Gastrocnemius medialis (tissue), 4 donors: ENCODE results near the gene SCAMP1. TPM values are rescaled to one million over a fixed set of nuclear protein-coding genes. Genes with fewer than 3 reads are reported as not detected.
A peak's percentile ranks its signal among the peaks of the same experiment; 100 is the strongest.

Experiments used
- ATAC-seq, 2 donors: fragments of 150-250 bp; one replicate each; pipeline ENCODE4 v1.9.1; 2016
- DNase-seq, 2 donors: peaks; one replicate each; pipeline ENCODE4 v3.0.0-alpha.2; 2019
- H3K27ac ChIP-seq, 4 donors: fragments of 200-600 bp; sonication (generic); 1 replicate in 1 of 4; 2 replicates in 3 of 4; pipeline ENCODE4 v1.5.1; 2016 to 2018; ENCODE audit warnings: mild to moderate bottlenecking in 2 of 4, moderate library complexity in 1 of 4
- H3K27me3 ChIP-seq, 3 donors: fragments of 200-600 bp; sonication (generic) in 2 of 3; 1 replicate in 1 of 3; 2 replicates in 2 of 3; pipeline versions ENCODE4 v1.5.1 to v1.6.0; 2016 to 2019; ENCODE audit warnings: mild to moderate bottlenecking in 1 of 3, moderate library complexity in 1 of 3
- H3K36me3 ChIP-seq, 2 donors: fragments of 200-600 bp; sonication (generic) in 1 of 2; one replicate each; pipeline ENCODE4 v1.5.1; 2017 to 2018
- H3K4me1 ChIP-seq, 2 donors: fragments of 200-600 bp; sonication (generic) in 1 of 2; one replicate each; pipeline ENCODE4 v1.5.1; 2016 to 2017; ENCODE audit warnings: mild to moderate bottlenecking in 2 of 2
- H3K4me3 ChIP-seq, 4 donors: fragments of 200-600 bp; sonication (generic) in 3 of 4; 1 replicate in 1 of 4; 2 replicates in 3 of 4; pipeline ENCODE4 v1.5.1; 2016 to 2019; ENCODE audit warnings: mild to moderate bottlenecking in 2 of 4
- H3K9me3 ChIP-seq, 3 donors: fragments of 200-600 bp; sonication (generic) in 2 of 3; 1 replicate in 1 of 3; 2 replicates in 2 of 3; pipeline ENCODE4 v1.5.1; 2016 to 2019
- CTCF ChIP-seq, 5 experiments: fragments of 450-650 bp in 3 of 5; fragments of 200-600 bp in 2 of 5; sonication (generic) in 2 of 5; IDR thresholded peaks in 4 of 5; conservative IDR thresholded peaks in 1 of 5; 1 replicate in 4 of 5; 2 replicates in 1 of 5; pipeline ENCODE4 v1.5.1; 2016 to 2019; ENCODE audit warnings: antibody characterized with exemption in 5 of 5, mild to moderate bottlenecking in 3 of 5, moderate library complexity in 3 of 5
- POLR2A ChIP-seq, 2 donors: fragments of 450-650 bp; IDR thresholded peaks; one replicate each; pipeline ENCODE4 v1.6.1; 2017; ENCODE audit warnings: antibody characterized with exemption in 2 of 2, mild to moderate bottlenecking in 2 of 2, moderate library complexity in 2 of 2
- in situ Hi-C, 4 donors: fragments of 200-750 bp; cut with MboI; loops; one replicate each; pipeline versions ENCODE4 v1.15.0 to v1.8.0; 2017; ENCODE audit warnings: low sequenced_read_pairs in 4 of 4
- intact Hi-C: fragments of 100-400 bp; cut with DNase I; formaldehyde crosslinking; loops from one replicate; pipeline ENCODE4 v1.15.1; 2023; ENCODE audit warnings: low total_unique reads
- total RNA-seq, 4 donors: library from RNA; depleted of rRNA; stranded (reverse); fragments of >200 nt; gene quantifications; one replicate each; pipeline versions ENCODE4 v1.1.0 to v1.2.3, GENCODE V29; 2016

The SCAMP1 gene
- total RNA-seq, 4 donors from 2014 or later = 17.5 to 35.2 (median 22.0) TPM

- Histone ChIP-seq H3K27ac (no peak overlapping the region), H3K4me1 (peaks cover 11% of the 10 kb centered on the region in 2 donors), H3K27me3 (no peaks in the 10 kb centered on the region), H3K36me3 (no peaks in the 10 kb centered on the region), H3K9me3 (no peaks in the 10 kb centered on the region), H3K4me3 (no peak overlapping the region)
- TF ChIP-seq POLR2A (IDR thresholded peaks at IDR 0.05) (no peak), CTCF (IDR thresholded peaks at IDR 0.05 in 4 of 5, conservative IDR thresholded peaks at IDR 0.05 in 1 of 5) (no peak)
- ATAC-seq (no peak), DNase-seq (no peak)
- intact Hi-C loops = no loop called here
- in situ Hi-C loops = loop anchor here in 1 of 4 donors (25.0 kb wide), 1 partner anchor 466 kb away; no protein-coding TSS in a partner anchor
These were observed 136.0 kb downstream of the SCAMP1 start for GRCh38 chr5:78496373-78496772.

- intact Hi-C loops (no loop called here), in situ Hi-C loops (loop anchor here in 1 of 4 donors (25.0 kb wide), 1 partner anchor 464 kb away; no protein-coding TSS in a partner anchor)
- H3K4me1 ChIP-seq = peaks cover 11 to 17% of the 10 kb centered on the region in 2 donors
- H3K27ac ChIP-seq = no peak overlapping the region
- DNase-seq (peak in 1 of 2 donors; percentile 52), ATAC-seq (peak; percentile 64 to 76)
- H3K4me3 ChIP-seq = no peak overlapping the region
- no peaks in the 10 kb centered on the region for H3K36me3 ChIP-seq
- H3K9me3 ChIP-seq = no peaks in the 10 kb centered on the region
- no peaks in the 10 kb centered on the region for H3K27me3 ChIP-seq
- TF ChIP-seq POLR2A (IDR thresholded peaks at IDR 0.05) = no peak
- no peak for TF ChIP-seq CTCF (IDR thresholded peaks at IDR 0.05 in 4 of 5, conservative IDR thresholded peaks at IDR 0.05 in 1 of 5)
These were observed 137.4 kb downstream of the SCAMP1 start for GRCh38 chr5:78497573-78498533.

- intact Hi-C loops (no loop called here), in situ Hi-C loops (loop anchor here in 1 of 4 donors (25.0 kb wide), 1 partner anchor 463 kb away; no protein-coding TSS in a partner anchor)
- Histone ChIP-seq H3K9me3 (no peaks in the 10 kb centered on the region), H3K27me3 (no peaks in the 10 kb centered on the region), H3K4me3 (no peak overlapping the region), H3K36me3 (no peaks in the 10 kb centered on the region), H3K4me1 (peaks cover 15 to 22% of the 10 kb centered on the region in 2 donors), H3K27ac (no peak overlapping the region)
- TF ChIP-seq POLR2A (IDR thresholded peaks at IDR 0.05) = no peak
- no peak for TF ChIP-seq CTCF (IDR thresholded peaks at IDR 0.05 in 4 of 5, conservative IDR thresholded peaks at IDR 0.05 in 1 of 5)
- ATAC-seq (no peak), DNase-seq (no peak)
These were observed 139.1 kb downstream of the SCAMP1 start for GRCh38 chr5:78499485-78499884.

GRCh38 chr5:78500028-78500427 lies 139.6 kb downstream of the SCAMP1 start:
- H3K4me1 ChIP-seq = peaks cover 21 to 27% of the 10 kb centered on the region in 2 donors
- H3K27me3 ChIP-seq = no peaks in the 10 kb centered on the region
- no peaks in the 10 kb centered on the region for H3K36me3 ChIP-seq
- DNase-seq (no peak), ATAC-seq (no peak)
- in situ Hi-C loops = no loop called here
- no peak overlapping the region for H3K4me3 ChIP-seq
- no peak for TF ChIP-seq CTCF (IDR thresholded peaks at IDR 0.05 in 4 of 5, conservative IDR thresholded peaks at IDR 0.05 in 1 of 5)
- no peak for TF ChIP-seq POLR2A (IDR thresholded peaks at IDR 0.05)
- no peaks in the 10 kb centered on the region for H3K9me3 ChIP-seq
- intact Hi-C loops = no loop called here
- H3K27ac ChIP-seq = no peak overlapping the region
